ENCODE data around the gene LDLRAD4.
A peak's percentile ranks its signal among the peaks of the same experiment; 100 is the strongest.

LDLRAD4 gene

DNA sequence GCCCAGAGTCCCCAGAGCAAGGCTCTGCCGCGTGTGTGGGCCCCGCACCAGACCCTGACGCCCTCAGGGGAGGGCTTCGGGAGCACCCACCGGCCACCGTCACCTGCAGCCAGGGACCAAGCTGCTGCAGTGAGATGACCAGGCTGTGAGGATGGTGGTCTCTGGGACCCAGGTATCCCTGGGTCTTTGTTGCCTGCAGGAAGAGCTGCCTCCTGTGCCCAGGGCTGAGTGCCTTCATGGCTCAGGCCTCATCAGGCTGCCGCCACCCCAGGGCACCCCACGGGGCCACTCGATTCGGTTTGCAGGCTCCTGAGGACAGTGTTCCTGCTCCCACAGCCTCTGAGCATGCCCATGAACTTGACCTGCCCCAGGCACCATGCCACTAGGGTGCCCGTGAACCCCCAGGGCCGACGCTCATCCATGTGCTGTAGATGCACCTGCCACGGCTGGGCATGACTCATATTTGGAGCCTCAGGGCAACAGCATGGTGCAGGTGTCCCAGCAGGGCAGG, 398.0 kb downstream of the LDLRAD4 start:
- DNase-seq (ENCODE audit: low spot score): no peak

DNA sequence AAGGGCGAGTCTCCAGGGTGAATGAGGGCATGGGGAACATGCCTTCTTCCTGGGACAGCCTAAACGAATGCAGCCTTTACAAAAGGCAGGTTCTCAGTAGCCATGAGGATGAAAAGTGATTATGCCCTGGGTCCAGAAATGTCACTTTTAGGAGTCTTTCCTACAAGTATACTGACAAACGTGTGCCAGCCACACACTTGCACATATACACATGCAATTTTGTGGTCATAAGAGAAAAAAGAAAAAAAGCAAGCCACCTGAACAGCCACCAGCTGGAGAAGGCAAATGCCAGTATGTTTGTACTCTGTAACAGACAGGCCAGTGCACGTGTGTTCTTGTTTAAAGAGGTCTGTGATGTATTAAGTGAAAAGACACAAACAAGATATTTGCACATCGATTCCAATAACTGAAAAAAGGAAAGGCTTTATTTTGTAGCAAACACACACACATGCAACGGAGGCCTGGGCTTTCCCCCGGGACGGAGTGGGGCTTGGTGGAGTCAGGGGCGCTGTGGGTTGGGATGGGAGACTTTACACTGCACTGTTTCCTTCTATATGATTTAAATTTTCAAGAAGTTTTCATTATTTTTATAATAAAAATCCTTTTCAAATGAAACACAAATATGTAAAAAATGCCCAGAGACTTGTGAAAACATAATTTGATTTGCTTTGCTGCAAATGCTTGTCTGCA, 399.4 kb downstream of the LDLRAD4 start:
- DNase-seq (ENCODE audit: low spot score): no peak

GRCh38 chr18:13618760-13619438, 400.3 kb downstream of the LDLRAD4 start:
- no peak for DNase-seq (ENCODE audit: low spot score)

DNA sequence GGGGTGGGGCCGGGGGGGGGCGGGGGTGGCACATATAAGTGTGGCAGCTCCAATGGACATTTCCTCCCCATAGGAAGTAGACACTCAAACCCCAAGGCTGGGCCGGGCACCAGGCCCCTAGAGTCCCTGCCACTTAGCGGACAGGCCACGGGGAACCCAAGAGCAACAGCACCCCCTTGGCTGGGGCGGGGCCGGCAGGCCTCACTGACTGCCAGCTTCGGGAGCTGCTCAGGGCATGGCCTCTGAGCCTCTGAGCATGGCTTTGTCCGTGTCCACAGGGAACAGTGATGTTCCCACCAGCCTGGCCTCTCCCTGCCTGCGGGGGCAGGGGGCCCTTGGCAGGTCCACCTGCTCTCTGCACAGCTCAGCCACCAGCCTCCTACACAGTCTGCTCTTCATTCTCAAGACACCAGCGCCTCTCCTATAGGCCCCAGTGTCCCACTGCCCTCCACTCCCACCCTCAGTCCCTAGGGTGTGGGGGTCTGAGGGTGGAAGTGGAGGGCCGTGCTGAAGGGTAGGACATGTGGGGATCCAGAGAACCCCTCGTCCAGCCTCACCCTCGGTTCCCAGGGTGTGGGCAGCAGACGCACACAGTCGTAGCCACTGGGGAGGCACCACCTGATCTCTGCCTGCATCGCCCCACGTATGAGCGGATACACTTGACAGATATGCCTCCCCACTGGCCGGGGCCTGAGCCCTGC, 401.1 kb downstream of the LDLRAD4 start:
- DNase-seq (ENCODE audit: low spot score): no peak

DNA sequence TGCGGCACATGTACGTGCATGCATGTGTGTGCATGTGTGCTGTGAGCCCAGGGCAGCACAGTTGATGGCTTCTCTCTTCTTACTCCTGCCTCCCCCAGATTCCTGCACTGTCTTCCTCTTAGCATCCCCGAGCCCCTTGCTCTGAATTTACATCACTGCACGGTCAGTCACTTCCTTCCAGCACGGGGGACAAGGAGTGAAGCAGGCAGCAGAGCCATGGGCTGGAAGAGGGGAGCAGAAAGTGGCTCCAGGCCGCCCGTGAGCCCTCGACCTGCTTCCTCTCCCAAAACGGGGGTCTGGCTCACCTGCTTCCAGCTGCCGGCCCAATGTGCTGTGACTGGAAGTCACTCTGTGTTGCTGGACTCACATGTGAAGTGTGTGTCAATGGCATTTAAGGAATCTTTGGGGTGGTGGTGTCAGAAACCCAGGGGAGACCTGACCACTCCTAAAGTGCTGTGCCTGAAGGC, 401.7 kb downstream of the LDLRAD4 start:
- no peak for DNase-seq (ENCODE audit: low spot score)

GRCh38 chr18:13620818-13621445, 402.4 kb downstream of the LDLRAD4 start:
- no peak for DNase-seq (ENCODE audit: low spot score)

- no peak for DNase-seq (ENCODE audit: low spot score)
These were observed 402.9 kb downstream of the LDLRAD4 start for GRCh38 chr18:13621446-13621849.

DNA sequence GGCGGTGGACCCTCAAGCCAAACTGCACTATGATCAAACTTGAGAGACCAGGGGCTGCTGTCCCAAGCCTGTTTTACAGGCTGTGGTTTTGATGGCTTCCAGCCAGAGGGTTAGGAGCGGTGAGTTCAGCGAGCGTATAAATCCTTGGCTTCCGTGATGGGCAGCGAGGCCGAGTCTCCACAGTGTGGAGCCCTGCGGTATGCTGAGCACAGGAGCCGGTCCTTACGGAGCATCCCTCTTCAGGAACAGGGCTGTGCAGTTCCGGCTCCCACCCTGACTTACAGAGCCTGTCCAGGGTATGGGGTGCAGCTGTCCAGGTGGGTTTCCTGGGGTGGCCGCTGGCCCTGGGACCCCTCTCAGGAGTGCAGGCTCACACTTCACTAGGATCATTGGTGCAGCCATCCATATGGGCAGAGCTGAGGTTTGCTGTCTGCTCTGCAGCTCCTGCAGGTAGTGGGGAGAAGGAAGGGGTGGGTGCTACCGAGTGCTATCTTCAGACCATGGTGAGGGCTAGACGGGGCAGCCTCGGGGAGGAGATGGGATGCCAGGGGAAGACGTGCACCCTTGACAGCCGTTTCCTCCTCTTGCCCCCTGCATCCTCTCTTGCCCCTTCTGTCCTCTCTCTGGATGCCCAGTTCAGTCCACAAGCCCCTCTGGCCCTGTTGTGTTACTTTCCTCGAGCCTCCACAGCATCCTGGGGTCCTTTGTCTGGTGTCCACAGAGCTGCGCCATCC, 403.5 kb downstream of the LDLRAD4 start:
- DNase-seq (ENCODE audit: low spot score): no peak

- DNase-seq (ENCODE audit: low spot score): no peak
These were observed 404.2 kb downstream of the LDLRAD4 start for GRCh38 chr18:13622751-13623150.

DNA sequence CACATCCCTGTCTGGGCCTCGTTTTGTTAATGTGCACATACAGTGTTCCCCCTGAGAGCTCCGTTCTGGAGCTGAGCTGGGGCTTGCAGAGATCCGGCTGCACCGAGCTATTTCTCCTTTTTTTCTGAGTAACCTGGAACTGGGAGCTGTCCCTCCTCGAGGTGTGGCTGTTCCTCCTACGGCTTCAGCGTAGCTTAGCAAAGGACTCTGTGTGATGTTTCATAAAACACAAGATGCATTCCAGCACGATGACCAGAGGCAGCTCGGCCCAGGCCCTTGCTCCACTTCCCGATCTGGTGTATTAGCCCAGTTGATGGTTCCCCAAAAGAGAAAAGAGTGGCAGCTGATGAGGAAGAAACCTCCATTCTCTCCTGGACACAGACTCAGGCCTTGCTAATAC, 404.8 kb downstream of the LDLRAD4 start:
- DNase-seq (ENCODE audit: low spot score): no peak

DNA sequence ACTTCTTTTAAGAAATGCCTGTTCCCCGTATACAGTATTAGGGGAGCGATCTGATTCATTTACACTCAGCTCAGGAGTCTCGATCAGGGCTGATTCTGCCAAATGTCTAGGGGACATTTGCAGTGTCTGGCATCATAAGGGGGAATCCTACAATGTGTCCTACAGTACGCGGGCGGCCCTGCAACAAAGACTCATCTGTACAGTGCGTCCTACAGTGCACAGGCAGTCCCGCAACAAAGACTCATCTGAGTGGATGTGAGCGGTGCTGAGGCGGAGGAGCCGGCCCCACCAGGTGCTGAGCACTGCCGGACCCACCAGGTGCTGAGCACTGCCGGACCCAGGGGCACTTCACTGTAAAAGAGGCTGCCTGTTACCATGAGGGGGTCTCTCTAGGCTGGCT, 405.3 kb downstream of the LDLRAD4 start:
- DNase-seq (ENCODE audit: low spot score): no peak

DNA sequence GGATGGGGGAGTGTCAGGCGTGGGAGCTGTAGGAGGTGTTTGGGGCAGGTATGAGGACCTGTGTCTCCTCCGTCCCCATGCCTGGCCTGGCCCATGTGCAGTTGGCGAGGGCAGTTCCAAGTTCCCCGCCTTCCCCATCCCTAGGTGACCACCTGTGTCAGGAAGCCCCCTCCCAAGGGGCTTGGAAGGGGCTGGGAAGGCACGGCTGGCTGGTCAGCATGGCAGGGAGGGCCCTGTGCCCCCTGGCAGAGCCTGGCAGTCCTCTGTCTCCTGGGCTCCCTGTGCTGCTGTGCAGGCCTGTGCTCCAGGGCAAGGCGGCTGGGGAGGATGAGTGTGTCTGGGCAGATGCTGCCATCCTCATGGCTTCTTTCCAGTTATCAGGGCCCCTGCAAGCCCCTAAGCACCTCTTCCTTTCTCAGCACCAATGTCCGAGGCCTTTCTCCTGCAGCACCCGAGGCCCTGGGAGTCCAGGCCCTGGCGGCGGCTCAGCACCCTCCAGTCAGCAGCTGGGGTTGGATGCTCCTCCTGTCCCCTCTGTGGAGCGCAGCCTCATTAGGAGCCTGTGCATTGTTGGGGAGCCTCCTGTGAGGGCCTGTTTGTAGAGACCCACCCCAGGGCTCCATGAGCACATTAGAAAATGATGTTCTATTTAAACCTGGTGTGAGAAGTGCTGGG, 406.1 kb downstream of the LDLRAD4 start:
- DNase-seq (ENCODE audit: low spot score): no peak

GRCh38 chr18:13625355-13625754, 406.8 kb downstream of the LDLRAD4 start:
- DNase-seq (ENCODE audit: low spot score): no peak

DNA sequence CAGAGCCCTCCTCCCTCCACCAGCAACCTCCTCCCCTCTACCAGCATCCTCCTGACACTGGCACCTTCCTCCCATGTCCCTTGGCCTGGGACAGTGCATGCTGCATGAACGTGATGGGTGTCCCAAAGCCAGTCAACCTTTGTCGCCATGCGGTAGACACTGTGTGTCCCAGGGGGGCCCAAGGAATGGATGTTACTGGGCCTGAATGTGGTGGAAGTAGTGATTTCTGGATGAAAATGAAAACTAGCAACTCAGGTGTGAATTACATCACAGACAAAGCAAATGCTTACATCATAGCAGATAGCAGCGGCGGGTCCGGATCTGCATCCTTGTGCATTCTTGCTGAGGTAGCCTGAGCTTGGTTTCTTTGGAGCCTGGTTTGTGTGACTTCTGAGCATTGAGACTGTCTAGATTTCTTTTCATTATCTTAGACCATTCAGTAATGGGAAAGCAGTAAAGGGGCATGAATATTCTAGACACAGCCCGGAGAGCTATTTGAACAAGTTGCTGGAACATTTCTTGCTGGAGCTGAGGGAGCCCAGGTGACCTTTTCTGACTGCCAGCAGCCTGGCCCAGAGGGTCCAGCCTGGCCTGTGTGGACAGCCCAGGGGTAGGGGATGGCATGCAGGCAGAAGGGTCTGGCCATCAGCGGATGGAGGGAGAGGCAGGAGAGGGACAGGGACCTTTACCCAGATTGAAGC, 407.4 kb downstream of the LDLRAD4 start:
- no peak for DNase-seq (ENCODE audit: low spot score)

DNA sequence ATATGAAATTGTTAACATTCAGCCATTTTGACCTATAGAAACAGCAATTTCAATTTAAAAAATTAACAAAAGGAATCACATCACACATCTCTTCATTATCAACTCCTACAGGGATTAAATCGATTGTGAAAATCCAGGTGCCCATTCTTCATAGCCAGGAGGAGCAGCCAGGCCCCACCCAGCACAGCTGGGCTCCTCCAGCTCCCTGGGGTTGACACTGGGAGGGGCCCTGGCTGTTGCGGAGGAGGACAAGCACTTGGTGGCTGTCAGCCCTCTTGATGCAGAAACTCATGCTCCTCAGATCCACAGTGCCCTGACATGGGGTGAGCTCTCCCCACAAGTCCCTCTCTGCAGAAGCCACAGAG, 408.0 kb downstream of the LDLRAD4 start:
- no peak for DNase-seq (ENCODE audit: low spot score)

GRCh38 chr18:13627639-13628038, 409.1 kb downstream of the LDLRAD4 start:
- DNase-seq (ENCODE audit: low spot score): no peak

GRCh38 chr18:13628211-13628610, 409.7 kb downstream of the LDLRAD4 start:
- no peak for DNase-seq (ENCODE audit: low spot score)

GRCh38 chr18:13629841-13630715, 411.5 kb downstream of the LDLRAD4 start:
- peak; percentile 58 for DNase-seq (ENCODE audit: low spot score)

DNA sequence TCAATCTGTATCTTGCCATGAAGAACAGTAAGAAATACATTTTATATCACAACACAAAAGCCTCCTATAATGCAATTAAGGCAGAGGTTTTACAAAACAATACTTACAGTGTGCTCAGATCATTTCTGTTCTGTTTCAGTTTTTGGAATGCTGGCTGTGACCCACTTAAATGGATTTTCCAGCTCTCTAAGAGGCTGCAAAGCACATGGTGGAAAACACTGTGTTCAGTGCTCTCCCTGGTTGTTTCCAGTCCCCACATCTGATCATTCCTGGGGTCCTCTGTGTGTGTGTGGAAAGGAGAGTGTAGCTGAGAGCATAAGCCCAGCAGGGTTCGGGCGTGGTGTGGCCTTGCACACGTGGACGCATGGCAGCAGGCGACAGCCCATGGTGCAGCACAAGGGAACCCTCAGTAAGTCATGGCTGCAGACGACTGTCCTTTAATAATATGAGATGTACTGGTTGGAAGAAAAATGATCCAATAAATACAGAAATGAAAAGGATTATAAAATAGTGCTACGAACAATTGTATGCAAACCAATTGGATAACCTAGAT, 412.2 kb downstream of the LDLRAD4 start:
- no peak for DNase-seq (ENCODE audit: low spot score)

Measured in CD4-positive, alpha-beta T cell treated with Interleukin-2 at 100 ng/mL for 4 hours (primary cell).